Liver (tissue), 9 donors: ENCODE results near the gene PHETA2. TPM values are rescaled to one million over a fixed set of nuclear protein-coding genes. Genes with fewer than 3 reads are reported as not detected.
"Not testable (repeated sequence)": the region's sequence is repeated elsewhere in the genome, so short reads cannot be mapped to it uniquely, and the experiment has no call there.

Experiments used
- DNase-seq: peaks from one replicate; pipeline ENCODE4 v3.0.0-alpha.2; 2017; ENCODE audit warnings: low spot score
- H3K27ac ChIP-seq, 2 donors: one replicate each; pipeline ENCODE4 v1.7.0; 2013; ENCODE audit warnings: inconsistent platforms in 2 of 2, low read length in 2 of 2, control low read depth in 1 of 2, low read depth in 1 of 2, mild to moderate bottlenecking in 1 of 2
- H3K27me3 ChIP-seq, 4 donors: one replicate each; pipeline versions ENCODE4 v1.6.1 to v1.7.0; 2013; ENCODE audit warnings: low read length in 3 of 4, inconsistent platforms in 1 of 4, mild to moderate bottlenecking in 1 of 4, moderate library complexity in 1 of 4; ENCODE audit not compliant: control insufficient read depth in 4 of 4, insufficient read depth in 4 of 4
- H3K36me3 ChIP-seq, 4 donors: one replicate each; pipeline versions ENCODE4 v1.6.1 to v1.7.0; 2013; ENCODE audit warnings: low read length in 3 of 4, mild to moderate bottlenecking in 3 of 4, low read depth in 1 of 4, moderate library complexity in 1 of 4; ENCODE audit not compliant: control insufficient read depth in 4 of 4, insufficient read depth in 3 of 4
- H3K4me1 ChIP-seq, 4 donors: one replicate each; pipeline versions ENCODE4 v1.6.1 to v1.7.0; 2013; ENCODE audit warnings: low read length in 3 of 4, mild to moderate bottlenecking in 3 of 4, moderate library complexity in 1 of 4; ENCODE audit not compliant: control insufficient read depth in 4 of 4, insufficient read depth in 4 of 4
- H3K4me3 ChIP-seq, 3 donors: one replicate each; pipeline versions ENCODE4 v1.6.1 to v1.7.0; 2013; ENCODE audit warnings: low read length in 3 of 3, control low read depth in 1 of 3, low read depth in 1 of 3, mild to moderate bottlenecking in 1 of 3
- H3K9ac ChIP-seq, 2 donors: one replicate each; pipeline ENCODE4 v1.7.0; 2013; ENCODE audit warnings: low read length in 2 of 2, mild to moderate bottlenecking in 2 of 2, moderate library complexity in 2 of 2, control low read depth in 1 of 2, low read depth in 1 of 2
- H3K9me3 ChIP-seq, 4 donors: one replicate each; pipeline versions ENCODE4 v1.6.1 to v1.7.0; 2013; ENCODE audit warnings: low read length in 3 of 4; ENCODE audit not compliant: control insufficient read depth in 4 of 4
- ATF3 ChIP-seq: IDR thresholded peaks from 2 replicates; pipeline ENCODE4 v1.6.1; 2016; ENCODE audit warnings: antibody characterized with exemption
- FOXA1 ChIP-seq: IDR thresholded peaks from 2 replicates; pipeline ENCODE4 v1.6.1; 2016; ENCODE audit warnings: antibody characterized with exemption
- FOXA2 ChIP-seq: IDR thresholded peaks from 2 replicates; pipeline ENCODE4 v1.6.1; 2016; ENCODE audit warnings: antibody characterized with exemption
- GABPA ChIP-seq, 2 donors: IDR thresholded peaks in 1 of 2; conservative IDR thresholded peaks in 1 of 2; 2 replicates each; pipeline ENCODE4 v1.6.1; 2016; ENCODE audit warnings: antibody characterized with exemption in 2 of 2, mild to moderate bottlenecking in 1 of 2, moderate library complexity in 1 of 2
- HNF4A ChIP-seq, 2 donors: conservative IDR thresholded peaks; 2 replicates each; pipeline ENCODE4 v1.6.1; 2016; ENCODE audit warnings: antibody characterized with exemption in 2 of 2, mild to moderate bottlenecking in 2 of 2
- HNF4G ChIP-seq: IDR thresholded peaks from 2 replicates; pipeline ENCODE4 v1.6.1; 2016; ENCODE audit warnings: antibody characterized with exemption
- MAX ChIP-seq: IDR thresholded peaks from 2 replicates; pipeline ENCODE4 v1.6.1; 2016; ENCODE audit warnings: antibody characterized with exemption
- NR2F2 ChIP-seq: IDR thresholded peaks from 2 replicates; pipeline ENCODE4 v1.6.1; 2016; ENCODE audit warnings: antibody characterized with exemption
- RAD21 ChIP-seq, 2 donors: IDR thresholded peaks; 2 replicates each; pipeline ENCODE4 v1.6.1; 2016; ENCODE audit warnings: antibody characterized with exemption in 2 of 2, mild to moderate bottlenecking in 2 of 2
- REST ChIP-seq: IDR thresholded peaks from 2 replicates; pipeline ENCODE4 v1.6.1; 2016; ENCODE audit warnings: antibody characterized with exemption, mild to moderate bottlenecking
- SP1 ChIP-seq: IDR thresholded peaks from 2 replicates; pipeline ENCODE4 v1.6.1; 2018; ENCODE audit warnings: antibody characterized with exemption, mild to moderate bottlenecking
- YY1 ChIP-seq: IDR thresholded peaks from 2 replicates; pipeline ENCODE4 v1.6.1; 2016; ENCODE audit warnings: antibody characterized with exemption, mild to moderate bottlenecking
- ZBTB33 ChIP-seq: IDR thresholded peaks from 2 replicates; pipeline ENCODE4 v1.6.1; 2016; ENCODE audit warnings: antibody characterized with exemption
- WGBS: extraction: QIAGEN DNeasy Blood & Tissue Kit; methylation state at CpG from one replicate; pipeline ENCODE4 v1.1.7; 2013; 5-methylcytosine and 5-hydroxymethylcytosine counted together
- polyA plus RNA-seq, 2 donors: library from polyadenylated mRNA; stranded (reverse) in 1 of 2; unstranded in 1 of 2; fragments of 200-250 nt in 1 of 2; fragments of >200 nt in 1 of 2; fragmentation: Nextera tagmentation in 1 of 2; extraction: Ambion mirVana in 1 of 2; gene quantifications; one replicate each; pipeline versions ENCODE4 v1.2.1 to v1.2.3, GENCODE V29; 2013 to 2015
- total RNA-seq, 2 donors: library from RNA; depleted of rRNA; stranded (reverse); fragments of >200 nt; gene quantifications; one replicate each; pipeline ENCODE4 v1.2.3, GENCODE V29; 2014
- donor health status: healthy.
- donor health status: healthy.
- donor health status: healthy.
- donor health status: healthy.
- donor health status: healthy.

Gene PHETA2
- total and polyA plus RNA-seq, 4 donors = 0.89 to 5.1 (median 1.5) TPM

- peak; percentile 65 for TF ChIP-seq REST
- TF ChIP-seq SP1 = peak; percentile 93
- peak; percentile 91 for TF ChIP-seq YY1
- TF ChIP-seq RAD21 (IDR thresholded peaks at IDR 0.05) = peak; percentile 28 to 36
- TF ChIP-seq MAX = peak; percentile 90
Observed at GRCh38 chr22:42070517-42071422, 3.3 kb upstream of the PHETA2 start, which contains the start of gene NAGA (continued).

- not testable (repeated sequence) for H3K27me3 ChIP-seq, H3K9me3 ChIP-seq, DNase-seq
- H3K27ac ChIP-seq = peak overlapping the region; percentile 69 to 90
- H3K4me3 ChIP-seq = peak overlapping the region; percentile 67 to 75 (median 67)
- peaks cover 3 to 31% (median 27%) of the 10 kb centered on the region in 4 donors for H3K4me1 ChIP-seq
- 83% methylated on average over 7 of the region's 7 CpGs for WGBS
- peaks cover 0 to 15% (median 3%) of the 10 kb centered on the region in 4 donors for H3K36me3 ChIP-seq
- peak overlapping the region; percentile 69 to 70 for H3K9ac ChIP-seq
Observed at GRCh38 chr22:42071508-42071907, 2.5 kb upstream of the PHETA2 start.

- WGBS = 89% methylated on average over 8 of the region's 8 CpGs
- TF ChIP-seq FOXA2 = no peak
- TF ChIP-seq RAD21 (IDR thresholded peaks at IDR 0.05) = peak in 1 of 2 donors; percentile 21
- no peak overlapping the region for H3K4me3 ChIP-seq
- no peak overlapping the region for H3K9ac ChIP-seq
- H3K27me3 ChIP-seq = no peaks in the 10 kb centered on the region
- DNase-seq = no peak
- H3K4me1 ChIP-seq = peaks cover 3 to 31% (median 27%) of the 10 kb centered on the region in 4 donors
- peaks cover 0 to 2% (median 0%) of the 10 kb centered on the region in 4 donors for H3K9me3 ChIP-seq
- no peak overlapping the region for H3K27ac ChIP-seq
- peaks cover 0 to 2% (median 1%) of the 10 kb centered on the region in 4 donors for H3K36me3 ChIP-seq
Observed at GRCh38 chr22:42072606-42073330, 1.3 kb upstream of the PHETA2 start.

- H3K9me3 ChIP-seq = peaks cover 0 to 2% (median 0%) of the 10 kb centered on the region in 4 donors
- H3K27me3 ChIP-seq = no peaks in the 10 kb centered on the region
- peak overlapping the region in 1 of 2 donors; percentile 40 for H3K9ac ChIP-seq
- DNase-seq = no peak
- no peak overlapping the region for H3K27ac ChIP-seq
- peaks cover 3 to 28% (median 24%) of the 10 kb centered on the region in 4 donors for H3K4me1 ChIP-seq
- no peaks in the 10 kb centered on the region for H3K36me3 ChIP-seq
- 82% methylated on average over 14 of the region's 14 CpGs for WGBS
- H3K4me3 ChIP-seq = peak overlapping the region in 1 of 3 donors; percentile 54
- TF ChIP-seq FOXA1 (no peak), HNF4G (no peak), NR2F2 (no peak), RAD21 (IDR thresholded peaks at IDR 0.05) (no peak), REST (no peak), GABPA (IDR thresholded peaks at IDR 0.05 in 1 of 2, conservative IDR thresholded peaks at IDR 0.05 in 1 of 2) (no peak), ATF3 (no peak), HNF4A (conservative IDR thresholded peaks at IDR 0.05) (no peak), ZBTB33 (no peak)
Observed at GRCh38 chr22:42073621-42074041, 417 bp upstream of the PHETA2 start.
